Urinary bladder (tissue), 4 donors: ENCODE results near the gene PIK3CD. TPM values are rescaled to one million over a fixed set of nuclear protein-coding genes. Genes with fewer than 3 reads are reported as not detected.

Experiments
- DNase-seq: peaks from one replicate; pipeline ENCODE4 v3.0.0-alpha.2; 2015; ENCODE audit errors: extremely low spot score
- H3K27ac ChIP-seq: one replicate; pipeline ENCODE4 v1.5.1; 2013; ENCODE audit warnings: low read depth, mild to moderate bottlenecking, moderate library complexity
- H3K36me3 ChIP-seq: one replicate; pipeline ENCODE4 v1.6.1; 2013; ENCODE audit warnings: mild to moderate bottlenecking, moderate library complexity; ENCODE audit not compliant: insufficient read depth
- H3K4me1 ChIP-seq: one replicate; pipeline ENCODE4 v1.6.1; 2013; ENCODE audit warnings: mild to moderate bottlenecking, moderate library complexity; ENCODE audit not compliant: insufficient read depth
- H3K4me3 ChIP-seq: one replicate; pipeline ENCODE4 v1.5.1; 2013; ENCODE audit warnings: low read depth, low read length
- WGBS: extraction: QIAGEN DNeasy Blood & Tissue Kit; methylation state at CpG from one replicate; pipeline ENCODE4 v1.1.7; 2013; 5-methylcytosine and 5-hydroxymethylcytosine counted together
- polyA plus RNA-seq: library from polyadenylated mRNA; stranded (reverse); fragments of 200-250 nt; gene quantifications from one replicate; pipeline ENCODE4 v1.2.3, GENCODE V29; 2013
- total RNA-seq: library from RNA; depleted of rRNA; stranded (reverse); fragments of >200 nt; gene quantifications from one replicate; pipeline ENCODE4 v1.2.3, GENCODE V29; 2014
- donor health status: healthy with polysubstance abuse.
- donor health status: healthy.

PIK3CD gene
- total and polyA plus RNA-seq, 2 donors, result 3.8 to 5.5 TPM

DNA sequence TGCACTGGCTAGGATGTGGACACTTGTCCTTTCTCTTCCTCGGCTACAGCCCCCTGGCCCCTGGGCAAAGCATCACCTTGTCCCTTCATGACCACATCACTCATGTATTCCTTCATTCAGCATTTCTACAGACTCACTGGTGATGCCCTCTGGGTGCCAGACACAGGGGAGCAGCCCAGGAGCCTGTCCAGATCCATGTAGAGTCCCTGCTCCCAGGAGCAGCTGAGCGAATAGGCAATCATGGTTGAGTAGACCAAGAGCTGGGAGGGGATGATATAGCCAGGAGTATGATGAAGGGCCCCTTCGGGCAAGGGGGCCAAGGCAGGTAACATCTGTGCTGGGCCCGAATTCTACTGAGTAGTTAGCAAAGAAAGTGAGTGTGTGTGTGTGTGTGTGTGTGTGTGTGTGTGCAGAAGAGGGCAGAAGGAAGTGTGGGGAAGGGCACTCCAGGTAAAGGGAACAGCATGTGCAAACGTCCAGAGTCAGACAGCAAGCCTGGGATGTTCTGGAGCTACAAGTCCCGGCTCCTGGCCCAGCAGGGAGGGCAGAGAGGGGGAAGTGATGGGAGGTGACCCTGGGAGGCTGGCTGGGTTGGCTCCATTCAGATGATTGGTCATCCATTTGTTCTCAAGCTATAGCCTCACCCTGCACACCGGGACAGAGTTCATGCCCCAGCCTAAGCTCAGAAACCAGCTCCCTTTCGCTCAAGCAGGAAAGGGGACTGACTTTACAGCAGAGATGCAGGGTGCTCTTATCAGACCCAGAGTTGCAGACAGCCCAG is 21.0 kb upstream of the PIK3CD start:
- no peaks in the 10 kb centered on the region for H3K4me1 ChIP-seq
- no peak overlapping the region for H3K27ac ChIP-seq
- no peak for DNase-seq
- no peaks in the 10 kb centered on the region for H3K36me3 ChIP-seq
- H3K4me3 ChIP-seq, result no peak overlapping the region
- whole genome bisulfite sequencing, result 75% methylated on average over 8 of the region's 8 CpGs

DNA sequence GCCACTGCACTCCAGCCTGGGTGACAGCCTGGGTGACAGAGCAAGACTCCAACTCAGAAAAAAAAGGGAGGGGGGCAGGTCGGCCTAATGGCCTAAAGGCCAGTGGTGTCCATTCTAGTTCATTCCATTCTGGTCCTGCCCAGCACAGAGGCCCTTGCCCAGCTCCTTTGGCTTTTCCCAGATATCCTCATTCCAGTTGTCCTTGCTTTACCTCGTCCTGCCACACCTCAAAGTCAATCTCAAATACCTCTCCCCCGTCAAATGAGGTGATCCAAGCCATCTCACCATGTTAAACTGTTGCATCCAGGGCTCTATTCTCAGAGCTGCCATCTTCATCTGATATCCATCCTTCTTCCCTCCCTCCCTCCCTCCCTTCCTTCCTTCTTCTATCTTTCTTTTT is 19.9 kb upstream of the PIK3CD start:
- Histone ChIP-seq H3K4me1 (no peaks in the 10 kb centered on the region), H3K27ac (no peak overlapping the region), H3K4me3 (no peak overlapping the region), H3K36me3 (no peaks in the 10 kb centered on the region)
- DNase-seq, result no peak
- whole genome bisulfite sequencing, result 89% methylated on average over 3 of the region's 3 CpGs

DNA sequence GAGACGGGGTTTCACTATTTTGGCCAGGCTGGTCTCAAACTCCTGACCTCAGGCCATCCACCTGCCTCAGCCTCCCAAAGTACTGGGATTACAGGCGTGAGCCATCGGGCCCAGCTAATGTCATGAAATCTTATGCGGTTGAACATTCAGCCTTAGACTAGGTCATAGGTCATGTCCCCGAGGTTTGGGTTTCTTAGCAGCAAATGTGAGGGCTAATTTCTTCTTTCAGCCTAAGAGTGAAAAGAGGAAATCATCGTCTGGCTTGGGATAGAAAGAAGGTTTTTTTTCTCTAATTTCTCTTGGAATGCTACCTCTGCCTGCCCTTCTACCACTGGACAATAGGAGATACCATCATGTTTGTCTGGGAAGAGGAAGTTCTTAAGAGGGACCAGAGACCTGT is 18.0 kb upstream of the PIK3CD start:
- Histone ChIP-seq H3K4me1 (no peaks in the 10 kb centered on the region), H3K36me3 (no peaks in the 10 kb centered on the region), H3K27ac (no peak overlapping the region), H3K4me3 (no peak overlapping the region)
- WGBS, result 86% methylated on average over 6 of the region's 6 CpGs
- no peak for DNase-seq

DNA sequence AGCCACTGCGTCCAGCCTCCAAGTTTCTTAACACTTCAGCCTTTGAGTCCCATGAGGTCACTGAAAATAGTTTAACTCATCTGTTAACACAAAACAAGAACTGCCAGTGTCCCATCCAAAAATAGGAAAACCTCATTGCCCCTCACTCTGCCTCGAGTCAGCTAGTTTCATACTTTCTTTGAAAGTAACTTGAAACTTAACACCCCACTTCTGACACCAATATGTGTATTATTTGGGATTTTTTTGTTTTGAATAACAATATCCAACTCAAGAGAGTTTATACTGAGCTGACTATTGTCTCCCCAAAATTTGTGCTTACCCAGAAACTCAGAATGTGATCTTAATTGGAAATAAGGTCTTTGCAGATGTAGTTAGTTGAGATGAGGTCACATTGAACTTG is 16.9 kb upstream of the PIK3CD start:
- Histone ChIP-seq H3K4me1 (no peaks in the 10 kb centered on the region), H3K27ac (no peak overlapping the region), H3K36me3 (no peaks in the 10 kb centered on the region), H3K4me3 (no peak overlapping the region)
- no peak for DNase-seq
- WGBS, result 76% methylated on average over 2 of the region's 2 CpGs

DNA sequence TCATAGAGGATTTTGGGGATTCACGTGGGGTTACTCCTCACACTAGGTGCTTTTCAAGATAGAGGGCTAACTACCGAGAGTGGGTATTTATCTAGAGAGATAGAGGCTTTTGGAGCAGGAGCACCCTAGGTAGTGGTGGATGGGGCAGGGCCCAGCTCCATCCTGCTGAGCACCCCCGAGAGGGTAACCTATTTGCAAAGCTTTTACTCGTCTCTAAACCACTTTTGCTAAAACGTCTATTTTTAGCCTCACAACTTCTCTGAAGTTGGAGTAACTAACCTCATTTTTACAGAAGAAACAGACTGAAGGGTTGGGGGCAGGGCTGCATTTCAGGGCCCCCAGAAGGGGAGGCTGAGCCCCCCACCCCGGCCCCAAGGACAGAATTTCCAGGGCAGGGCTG is 12.3 kb upstream of the PIK3CD start:
- H3K27ac ChIP-seq, result no peak overlapping the region
- H3K4me1 ChIP-seq, result no peaks in the 10 kb centered on the region
- no peaks in the 10 kb centered on the region for H3K36me3 ChIP-seq
- 68% methylated on average over 6 of the region's 6 CpGs for WGBS
- H3K4me3 ChIP-seq, result no peak overlapping the region
- DNase-seq, result no peak

DNA sequence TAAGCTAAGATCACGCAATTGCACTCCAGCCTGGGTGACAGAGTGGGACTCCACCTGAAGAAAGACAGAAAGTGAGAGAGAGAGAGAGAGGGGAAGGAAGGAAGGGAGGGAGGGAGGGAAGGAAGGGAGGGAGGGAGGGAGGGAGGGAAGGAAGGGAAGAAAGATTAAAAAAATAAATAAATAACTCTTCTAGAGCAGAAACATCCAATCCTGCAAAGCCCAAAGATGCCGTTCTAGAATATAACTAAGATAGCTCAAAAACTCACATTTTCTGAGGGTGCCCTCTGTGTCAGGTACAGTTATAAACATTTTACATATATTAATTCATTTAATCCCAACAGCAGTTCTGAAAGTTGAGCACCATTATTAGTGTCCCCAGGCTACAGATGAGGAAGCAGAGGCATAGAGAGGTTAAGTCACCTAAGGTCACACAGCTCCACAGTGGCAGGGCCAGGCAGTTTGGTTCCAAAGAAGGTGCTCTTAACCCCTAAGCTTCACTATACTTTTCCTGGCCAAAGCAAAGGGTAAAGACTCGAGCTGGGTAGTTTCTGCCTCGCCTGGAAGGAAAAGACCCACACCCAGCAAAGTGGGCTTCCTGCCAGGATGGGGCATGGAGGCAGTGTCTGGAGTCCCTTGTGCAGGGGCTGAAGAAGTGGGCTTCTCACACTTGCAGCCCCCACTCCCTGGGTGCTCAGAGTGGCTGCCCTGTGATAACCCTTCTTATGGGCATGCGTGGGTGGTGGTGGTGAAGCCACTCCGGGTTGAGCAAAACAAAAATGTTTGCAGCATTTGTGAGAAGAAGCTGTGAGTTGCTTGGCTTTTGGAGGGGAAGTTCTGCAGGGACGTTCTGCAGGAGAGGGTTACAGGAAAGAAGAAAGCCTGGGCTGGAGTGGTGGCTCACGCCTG is 7.9 kb upstream of the PIK3CD start:
- H3K36me3 ChIP-seq, result no peaks in the 10 kb centered on the region
- H3K4me3 ChIP-seq, result no peak overlapping the region
- 60% methylated on average over 8 of the region's 8 CpGs for WGBS
- H3K27ac ChIP-seq, result no peak overlapping the region
- DNase-seq, result no peak
- H3K4me1 ChIP-seq, result no peaks in the 10 kb centered on the region

DNA sequence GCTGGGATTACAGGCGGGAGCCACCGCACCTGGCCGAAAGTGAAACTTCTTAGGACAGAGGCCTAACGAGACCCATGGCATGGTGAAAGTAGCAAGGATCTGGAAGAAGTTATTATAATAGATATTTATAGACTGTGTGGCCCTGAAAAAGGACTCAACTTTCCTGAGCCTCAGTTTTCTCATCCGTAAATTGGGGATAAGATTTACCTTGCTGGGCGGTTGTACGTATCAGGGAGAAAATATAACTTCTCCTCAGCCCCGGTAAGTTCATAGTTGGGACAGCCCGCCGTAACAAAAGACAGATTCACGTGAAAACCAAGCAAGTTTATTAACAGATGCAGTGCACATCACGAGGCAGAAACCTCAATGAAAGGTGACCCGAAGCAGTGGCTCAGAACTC is 5.5 kb upstream of the PIK3CD start:
- Histone ChIP-seq H3K36me3 (no peaks in the 10 kb centered on the region), H3K4me1 (no peaks in the 10 kb centered on the region), H3K27ac (no peak overlapping the region), H3K4me3 (no peak overlapping the region)
- WGBS, result 92% methylated on average over 13 of the region's 13 CpGs
- no peak for DNase-seq

DNA sequence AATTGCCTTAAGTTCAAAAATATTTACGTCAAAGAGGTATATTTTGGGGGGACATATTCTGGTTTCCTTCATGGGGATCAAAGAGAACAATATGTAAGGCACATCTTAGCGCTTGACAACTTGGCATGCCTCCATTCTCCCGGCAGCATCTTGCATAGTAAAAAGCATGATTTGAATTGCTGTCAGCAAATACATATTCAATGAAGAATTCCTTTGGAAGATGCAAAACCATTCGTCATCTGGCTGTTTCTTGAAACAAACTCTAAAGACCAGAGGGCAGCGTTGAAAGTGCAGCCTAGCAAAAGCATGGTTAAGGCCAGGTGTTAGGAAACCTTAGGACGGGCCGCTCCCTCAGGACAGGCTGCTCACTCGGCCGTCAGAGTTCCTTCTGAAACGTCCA is 3.4 kb upstream of the PIK3CD start:
- no peak overlapping the region for H3K27ac ChIP-seq
- no peak for DNase-seq
- WGBS, result 67% methylated on average over 10 of the region's 10 CpGs
- H3K4me1 ChIP-seq, result peaks cover 4% of the 10 kb centered on the region
- no peaks in the 10 kb centered on the region for H3K36me3 ChIP-seq
- no peak overlapping the region for H3K4me3 ChIP-seq

DNA sequence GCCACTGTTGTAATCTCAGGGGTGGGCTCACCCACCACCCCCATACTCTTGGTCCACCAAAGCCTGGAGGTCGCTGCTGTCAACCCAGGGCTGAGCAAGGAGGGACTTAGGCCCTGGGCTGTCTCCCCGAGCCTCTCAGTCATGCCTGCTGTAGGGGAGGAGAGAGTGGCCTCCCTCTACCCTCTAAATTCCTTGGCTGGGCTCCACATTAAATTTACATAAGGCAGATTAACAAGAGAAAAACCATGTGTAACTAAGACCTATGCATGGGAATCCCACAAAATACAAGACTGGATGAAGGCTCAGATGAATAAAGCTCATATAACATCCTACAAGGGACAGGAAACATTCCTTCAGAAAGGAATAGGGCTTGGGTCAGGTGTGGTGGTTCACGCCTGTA is 1.8 kb upstream of the PIK3CD start:
- H3K27ac ChIP-seq, result no peak overlapping the region
- no peak overlapping the region for H3K4me3 ChIP-seq
- no peaks in the 10 kb centered on the region for H3K36me3 ChIP-seq
- H3K4me1 ChIP-seq, result peaks cover 4% of the 10 kb centered on the region
- DNase-seq, result no peak
- WGBS, result 89% methylated on average over 3 of the region's 3 CpGs

DNA sequence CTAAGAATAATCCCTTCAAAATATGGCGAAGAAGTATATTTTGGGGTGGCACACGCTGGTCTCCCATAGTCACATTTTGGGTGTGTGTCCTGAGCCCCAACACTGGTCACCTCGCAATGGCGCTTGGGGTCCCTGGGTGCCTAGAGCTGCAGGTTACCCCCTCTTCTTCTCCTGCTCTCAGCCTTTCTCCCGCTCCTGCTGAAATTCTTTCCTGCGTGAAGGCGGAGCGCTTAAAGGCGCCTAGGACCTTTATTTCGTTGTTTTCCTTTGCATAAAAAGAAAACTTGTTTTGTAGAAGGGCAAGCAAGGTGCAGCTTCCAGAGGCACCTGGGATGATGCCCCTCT is 339 bp upstream of the PIK3CD start:
- H3K36me3 ChIP-seq, result no peaks in the 10 kb centered on the region
- no peak for DNase-seq
- peaks cover 4% of the 10 kb centered on the region for H3K4me1 ChIP-seq
- 24% methylated on average over 10 of the region's 10 CpGs for WGBS
- no peak overlapping the region for H3K27ac ChIP-seq
- H3K4me3 ChIP-seq, result peak overlapping the region; percentile 53

DNA sequence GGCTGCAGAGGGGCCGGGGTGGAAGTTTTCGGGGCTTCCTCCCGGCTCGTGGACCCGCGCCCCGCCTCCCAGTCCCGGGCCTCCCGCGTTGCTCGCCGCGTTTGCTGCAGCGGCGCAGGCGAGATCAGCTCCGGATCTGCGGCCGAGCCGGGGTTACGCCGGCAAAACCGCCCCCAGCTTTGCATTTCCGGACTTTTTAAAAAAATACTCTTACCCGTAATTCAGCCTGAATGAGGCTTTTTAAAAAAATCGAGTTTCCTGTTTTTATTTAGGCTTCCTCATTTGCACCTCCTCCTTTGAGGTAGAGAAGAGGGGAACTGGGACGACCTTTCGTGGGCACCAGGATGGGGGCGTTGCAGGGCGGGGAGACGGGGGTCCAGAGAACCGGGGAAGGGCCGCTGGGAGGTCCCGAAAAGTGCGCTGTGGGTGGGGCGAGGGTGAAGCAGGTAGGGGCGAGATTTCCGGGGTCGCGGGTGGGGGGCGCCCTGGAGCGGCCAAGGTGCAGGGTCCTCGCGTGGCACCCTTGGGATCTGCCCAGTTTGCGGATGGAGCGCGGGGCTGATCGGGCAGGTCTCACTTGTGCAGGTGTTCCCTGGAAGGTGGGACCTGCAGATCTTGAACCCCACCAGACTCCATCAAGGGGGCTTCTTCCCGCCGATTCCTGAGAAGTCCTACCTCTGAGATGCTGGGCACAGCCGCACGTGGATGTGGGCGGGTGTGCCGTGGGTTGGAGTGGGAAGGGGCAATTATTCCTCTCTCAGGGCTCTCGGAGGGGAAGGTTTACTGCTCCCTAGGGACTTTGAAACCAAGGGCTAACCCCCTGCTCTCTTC is 1.1 kb downstream of the PIK3CD start:
- H3K36me3 ChIP-seq, result no peaks in the 10 kb centered on the region
- no peak for DNase-seq
- WGBS, result 8% methylated on average over 55 of the region's 55 CpGs
- no peak overlapping the region for H3K27ac ChIP-seq
- H3K4me3 ChIP-seq, result peak overlapping the region; percentile 53
- H3K4me1 ChIP-seq, result peaks cover 4% of the 10 kb centered on the region

DNA sequence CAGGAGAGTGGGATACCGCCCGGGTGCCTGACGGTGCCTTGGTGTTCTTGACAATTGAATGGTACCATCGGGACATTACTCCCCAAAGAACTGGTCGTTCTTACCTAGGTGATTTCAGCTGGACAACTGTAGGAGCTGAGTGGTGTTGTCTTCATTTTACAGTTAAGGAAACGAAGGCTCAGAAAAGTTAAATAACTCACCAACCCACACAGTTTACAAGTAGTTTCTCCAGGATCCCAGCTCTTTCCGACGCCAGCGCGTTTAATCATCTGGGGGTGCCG is 1.6 kb downstream of the PIK3CD start:
- 45% methylated on average over 11 of the region's 11 CpGs for WGBS
- no peaks in the 10 kb centered on the region for H3K36me3 ChIP-seq
- peak overlapping the region; percentile 53 for H3K4me3 ChIP-seq
- no peak overlapping the region for H3K27ac ChIP-seq
- H3K4me1 ChIP-seq, result peaks cover 4% of the 10 kb centered on the region
- DNase-seq, result no peak

DNA sequence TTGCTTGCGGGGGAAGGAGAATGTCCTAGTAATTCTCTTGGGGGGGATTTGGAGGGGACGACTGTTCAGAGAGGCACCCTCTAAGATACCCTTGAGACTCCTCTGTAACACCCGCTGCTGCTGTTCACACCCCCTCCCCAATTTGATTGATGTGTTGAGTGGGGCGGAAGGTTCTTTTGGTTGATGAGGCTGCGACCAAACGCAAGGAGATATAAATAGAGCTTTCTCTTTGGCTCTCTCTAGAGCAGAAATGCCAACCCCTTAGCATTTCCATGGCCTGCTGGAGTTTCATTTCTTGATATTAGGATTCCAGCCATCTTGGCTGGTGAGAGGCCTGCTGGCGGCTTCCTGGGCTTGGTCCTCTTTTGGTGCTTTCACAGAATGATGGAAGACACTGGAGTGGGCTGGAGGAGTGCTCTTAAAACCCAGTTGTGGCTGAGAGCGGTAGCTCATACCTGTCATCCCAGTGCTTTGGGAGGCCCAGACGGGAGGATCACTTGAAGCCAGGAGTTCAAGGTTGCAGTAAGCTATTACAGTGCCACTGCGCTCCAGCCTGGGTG is 2.0 kb downstream of the PIK3CD start:
- Histone ChIP-seq H3K4me1 (peaks cover 4% of the 10 kb centered on the region), H3K36me3 (no peaks in the 10 kb centered on the region), H3K4me3 (no peak overlapping the region), H3K27ac (no peak overlapping the region)
- WGBS, result 59% methylated on average over 10 of the region's 10 CpGs
- DNase-seq, result no peak
